Measurements from ENCODE around the gene WDR81.
A peak's percentile ranks its signal among the peaks of the same experiment; 100 is the strongest.
"Not testable (repeated sequence)": the region's sequence is repeated elsewhere in the genome, so short reads cannot be mapped to it uniquely, and the experiment has no call there.

The WDR81 gene

DNA sequence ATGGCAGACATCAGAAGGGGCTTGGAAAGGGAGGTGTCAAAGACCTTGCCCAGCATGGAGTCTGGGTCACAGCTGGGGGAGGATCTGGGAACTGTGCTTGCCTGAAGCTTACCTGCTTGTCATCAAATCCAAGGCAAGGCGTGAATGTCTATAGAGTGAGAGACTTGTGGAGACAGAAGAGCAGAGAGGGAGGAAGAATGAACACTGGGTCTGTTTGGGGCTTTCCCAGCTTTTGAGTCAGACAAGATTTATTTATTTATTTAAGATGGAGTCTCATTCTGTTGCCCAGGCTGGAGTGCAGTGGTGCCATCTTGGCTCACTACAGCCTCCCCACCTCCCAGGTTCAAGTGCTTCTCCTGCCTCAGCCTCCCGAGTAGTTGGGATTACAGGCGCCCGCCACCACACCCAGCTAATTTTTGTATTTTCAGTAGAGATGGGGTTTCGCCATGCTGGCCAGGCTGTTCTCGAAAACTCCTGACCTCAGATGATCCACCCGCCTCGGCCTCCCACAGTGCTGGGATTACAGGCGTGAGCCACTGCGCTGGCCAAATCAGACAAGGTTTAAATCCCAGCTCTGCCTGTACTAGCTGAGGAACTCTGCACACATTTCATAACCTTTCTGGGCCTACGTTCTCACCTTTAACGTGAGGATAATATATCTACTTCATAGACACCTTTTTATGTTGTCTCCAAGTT, 48.6 kb downstream of the WDR81 start:
- intact Hi-C loops (cut with DNase I); DNase-seq: not testable (repeated sequence)

- intact Hi-C loops (cut with DNase I): no loop called here
Observed at GRCh38 chr17:1773696-1774181, 49.2 kb downstream of the WDR81 start.

GRCh38 chr17:1774390-1775176, 50.1 kb downstream of the WDR81 start:
- DNase-seq: no peak
- intact Hi-C loops (cut with DNase I): no loop called here

More at GRCh38 chr17:1773696-1774181, 49.2 kb downstream of the WDR81 start:
- DNase-seq: no peak

DNA sequence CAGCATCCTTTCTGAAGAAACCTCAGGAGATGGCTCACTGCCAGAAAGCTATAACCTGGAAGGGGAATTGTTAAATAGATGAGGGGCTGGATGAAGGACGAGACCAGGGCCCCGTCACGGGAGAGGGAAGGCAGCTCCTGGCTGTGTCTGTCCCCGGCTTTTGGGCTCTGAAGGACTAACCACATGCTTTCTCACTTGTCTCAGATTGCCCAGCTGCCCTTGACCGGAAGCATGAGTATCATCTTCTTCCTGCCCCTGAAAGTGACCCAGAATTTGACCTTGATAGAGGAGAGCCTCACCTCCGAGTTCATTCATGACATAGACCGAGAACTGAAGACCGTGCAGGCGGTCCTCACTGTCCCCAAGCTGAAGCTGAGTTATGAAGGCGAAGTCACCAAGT, 51.8 kb downstream of the WDR81 start:
- no peak for DNase-seq
- intact Hi-C loops (cut with DNase I): no loop called here

DNA sequence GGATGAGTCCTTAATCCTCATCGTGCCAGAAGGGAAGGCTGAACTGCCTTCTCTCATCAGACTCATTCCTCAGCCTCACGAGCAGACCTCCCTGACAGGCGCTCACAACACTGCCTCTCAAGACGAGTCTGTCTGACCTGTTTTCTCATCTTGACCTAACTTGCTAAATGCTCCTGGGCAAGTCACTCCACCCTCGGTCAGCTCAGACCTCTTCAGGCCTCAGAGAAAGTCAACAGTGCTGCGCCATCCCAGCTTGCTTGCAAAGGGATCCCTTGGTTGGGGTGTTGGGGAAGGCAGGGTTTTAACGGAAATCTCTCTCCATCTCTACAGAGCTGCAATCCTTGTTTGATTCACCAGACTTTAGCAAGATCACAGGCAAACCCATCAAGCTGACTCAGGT, 52.4 kb downstream of the WDR81 start:
- intact Hi-C loops (cut with DNase I): no loop called here
- DNase-seq: no peak

DNA sequence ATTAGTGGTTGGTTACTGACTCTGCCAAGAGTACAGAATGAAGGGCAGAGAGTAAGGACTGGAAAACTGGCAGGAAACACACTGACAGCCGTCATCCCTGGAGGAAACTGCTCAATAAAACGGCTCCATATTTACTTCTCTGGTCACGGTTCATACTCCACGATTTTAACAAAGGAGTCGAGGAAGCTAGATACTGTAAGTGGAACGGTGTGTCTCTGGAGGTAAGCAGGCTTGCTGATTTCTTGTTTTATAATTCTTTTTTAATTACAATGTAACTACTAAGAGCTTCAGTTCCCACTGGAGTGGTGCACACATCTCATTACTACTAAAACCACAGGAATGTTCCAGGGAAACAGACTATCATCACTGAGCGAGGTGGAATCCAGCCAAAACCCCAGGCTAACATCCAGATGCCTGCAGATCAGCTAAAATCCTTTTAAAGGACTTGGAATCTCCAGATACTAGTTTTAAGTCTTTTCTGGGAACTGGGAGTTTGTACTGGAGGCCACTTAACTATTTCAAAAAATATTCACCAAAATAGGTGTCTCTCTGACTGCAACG, 55.1 kb downstream of the WDR81 start:
- DNase-seq: no peak
- intact Hi-C loops (cut with DNase I): loop anchor here (5.0 kb wide), 1 partner anchor 57 kb away; the partner anchor contains the start of gene WDR81

DNA sequence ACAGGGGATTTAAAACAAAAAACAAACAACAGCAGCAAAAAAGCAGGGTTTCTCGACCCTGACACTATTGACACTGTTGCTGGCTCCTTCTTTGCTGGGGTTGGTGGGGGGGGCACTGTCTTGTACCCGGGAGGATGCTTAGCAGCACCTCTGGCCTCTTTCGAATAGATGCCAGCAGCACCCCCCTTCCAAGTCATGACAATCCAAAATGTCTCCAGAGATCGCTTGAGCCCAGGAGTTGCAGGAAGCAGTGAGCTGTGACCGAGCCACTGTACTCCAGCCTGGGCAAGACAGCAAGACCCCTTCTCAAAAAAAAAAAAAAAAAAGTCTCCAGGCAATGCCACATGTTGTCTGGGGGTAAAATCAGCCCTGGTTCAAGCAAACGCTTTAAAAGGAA, 57.7 kb downstream of the WDR81 start:
- DNase-seq: peak in 1 of 10 donors; percentile 56
- intact Hi-C loops (cut with DNase I): loop anchor here (5.0 kb wide), 1 partner anchor 60 kb away; the partner anchor contains the start of gene WDR81

DNA sequence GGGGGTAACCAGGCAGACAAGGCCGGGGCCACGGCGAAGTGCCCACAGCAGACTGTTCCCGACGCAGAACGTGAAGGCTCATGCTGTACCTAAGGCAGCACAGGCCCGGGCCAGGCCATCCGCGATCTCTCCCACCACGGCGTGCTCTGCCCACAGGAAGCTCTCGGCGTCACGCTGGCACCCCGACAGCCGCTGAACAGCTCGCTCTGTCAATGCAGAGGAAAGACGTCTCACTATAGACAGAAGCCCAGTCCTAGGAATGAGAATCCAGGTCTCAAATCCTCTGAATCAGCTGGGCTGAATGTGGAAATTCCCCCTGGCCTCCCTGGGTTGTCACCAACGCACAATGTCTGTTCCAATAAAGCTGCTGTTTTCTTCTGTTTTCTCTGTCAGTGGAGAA, 58.8 kb downstream of the WDR81 start:
- peak in 3 of 10 donors; percentile 52 to 82 (median 70) for DNase-seq
- intact Hi-C loops (cut with DNase I): loop anchor here (5.0 kb wide), 1 partner anchor 61 kb away; the partner anchor contains the start of gene WDR81

DNA sequence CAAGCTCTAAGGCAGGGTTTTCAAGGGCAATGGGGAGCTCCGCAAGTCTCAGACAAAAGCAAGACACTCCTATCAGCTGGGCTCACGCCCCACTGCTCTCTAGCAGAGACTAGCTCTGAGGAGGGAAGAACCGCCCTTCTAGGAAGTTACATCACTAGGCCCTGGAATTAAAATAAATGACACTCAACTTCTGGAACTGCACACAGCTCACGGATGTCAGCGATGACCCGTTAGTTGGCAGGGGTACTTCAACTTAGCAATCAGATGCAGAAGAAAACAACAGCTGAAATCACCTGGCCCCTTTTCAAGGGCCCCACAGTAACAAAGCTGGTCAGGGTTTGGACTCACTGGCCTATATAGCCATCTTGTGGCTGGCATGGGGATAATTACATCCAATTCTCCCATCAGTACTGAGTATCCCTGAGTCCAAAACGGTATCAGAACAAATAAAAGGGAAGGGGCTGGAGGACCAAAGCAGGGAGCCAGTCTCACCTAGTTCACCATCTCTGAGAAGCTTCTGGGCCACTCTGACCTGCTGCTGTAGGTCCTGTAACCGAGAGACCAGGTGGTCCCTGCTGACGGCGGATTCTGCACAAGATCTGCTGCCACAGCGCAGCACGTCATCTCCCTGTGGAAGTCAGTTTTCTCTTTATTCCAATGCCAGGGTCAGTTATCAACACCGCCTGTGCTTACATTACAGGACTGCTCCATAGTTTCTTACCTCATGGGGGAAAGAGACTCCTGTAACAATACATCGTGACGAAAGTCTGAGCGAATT, 59.5 kb downstream of the WDR81 start:
- peak in 5 of 10 donors; percentile 22 to 75 (median 39) for DNase-seq
- intact Hi-C loops (cut with DNase I): loop anchor here (5.0 kb wide), 1 partner anchor 62 kb away; the partner anchor contains the start of gene WDR81

DNA sequence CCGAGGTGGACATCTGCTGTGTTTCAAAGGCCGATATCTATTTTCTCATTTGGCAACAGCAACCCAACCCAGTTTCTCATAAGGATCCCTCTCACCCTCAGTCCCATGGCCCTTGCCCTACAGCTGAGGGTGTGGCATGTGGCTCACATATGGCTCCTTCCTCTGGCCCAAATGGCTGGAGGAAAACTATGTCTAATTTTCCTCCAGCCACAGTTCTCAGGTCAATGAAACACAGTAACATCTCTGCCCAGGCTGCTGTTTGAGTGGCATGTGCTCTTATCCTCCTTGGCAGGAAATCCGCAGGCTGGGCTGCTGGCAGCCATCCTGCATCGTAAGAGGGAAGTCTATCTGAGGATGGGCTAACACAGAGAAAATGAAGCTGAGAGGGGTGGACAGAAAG, 61.4 kb downstream of the WDR81 start:
- DNase-seq: peak in 3 of 10 donors; percentile 45 to 76 (median 71)
- intact Hi-C loops (cut with DNase I): no loop called here

DNA sequence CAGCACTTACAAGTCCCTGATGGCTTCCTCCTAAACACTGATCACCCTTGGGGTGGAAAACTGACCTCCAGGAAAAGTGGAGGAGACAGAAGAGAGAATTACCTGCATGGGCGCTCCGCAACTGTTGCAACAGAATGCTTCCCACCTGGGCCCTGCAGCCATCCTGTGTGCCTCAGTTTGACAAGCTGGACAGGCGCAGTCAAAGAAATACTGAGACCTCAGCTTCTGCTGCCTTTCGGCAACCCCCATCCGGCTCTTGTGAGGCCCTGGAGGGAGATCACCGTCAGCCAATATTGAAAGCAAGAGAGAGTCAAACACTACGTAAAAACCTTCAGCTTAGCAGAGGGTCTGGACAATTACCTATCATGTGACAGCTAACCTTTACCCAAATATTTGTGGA, 62.2 kb downstream of the WDR81 start:
- intact Hi-C loops (cut with DNase I): no loop called here
- DNase-seq: peak in 3 of 10 donors; percentile 16 to 55 (median 52)

- intact Hi-C loops (cut with DNase I): no loop called here
- DNase-seq: peak in 2 of 10 donors; percentile 54 to 75
Observed at GRCh38 chr17:1787301-1787902, 62.9 kb downstream of the WDR81 start.
